OCI-LY7 (cell line): ENCODE data around the gene GCA.

Experiments
- EZH2phosphoT487 ChIP-seq: fragments of 200-600 bp; sonication (generic); IDR thresholded peaks from 2 replicates; pipeline ENCODE4 v1.6.1; 2018; ENCODE audit warnings: low read depth, borderline replicate concordance, mild to moderate bottlenecking, mixed run types, antibody characterized with exemption, low read length, moderate library complexity, mixed read lengths
- TF ChIP-seq, protein P1 (sequence below): fragments of 200-600 bp; sonication (generic); conservative IDR thresholded peaks from 2 replicates; pipeline ENCODE4 v1.5.1; 2014; ENCODE audit warnings: mild to moderate bottlenecking, antibody characterized with exemption, low read length, moderate library complexity, mixed read lengths

DNA sequence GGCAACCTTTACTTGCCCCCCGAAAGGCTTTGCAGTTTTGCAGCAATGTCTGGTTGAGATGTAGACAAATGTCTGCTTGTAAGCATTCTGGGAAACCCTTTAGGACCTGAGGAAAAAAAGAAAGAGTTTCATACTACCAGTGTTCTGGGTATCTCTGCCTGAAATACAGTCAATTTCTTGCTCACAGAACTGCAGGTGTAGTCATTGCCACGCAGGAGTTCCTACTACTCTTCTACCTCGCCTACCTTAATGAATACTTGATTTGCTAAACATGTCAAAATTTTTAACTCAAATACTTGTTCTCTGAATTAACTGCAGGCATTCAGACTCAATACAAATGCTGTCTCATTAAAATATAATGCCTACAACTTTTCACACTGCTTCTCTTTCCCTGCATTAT, 56.4 kb downstream of the GCA start:
- TF ChIP-seq, protein P1, sequence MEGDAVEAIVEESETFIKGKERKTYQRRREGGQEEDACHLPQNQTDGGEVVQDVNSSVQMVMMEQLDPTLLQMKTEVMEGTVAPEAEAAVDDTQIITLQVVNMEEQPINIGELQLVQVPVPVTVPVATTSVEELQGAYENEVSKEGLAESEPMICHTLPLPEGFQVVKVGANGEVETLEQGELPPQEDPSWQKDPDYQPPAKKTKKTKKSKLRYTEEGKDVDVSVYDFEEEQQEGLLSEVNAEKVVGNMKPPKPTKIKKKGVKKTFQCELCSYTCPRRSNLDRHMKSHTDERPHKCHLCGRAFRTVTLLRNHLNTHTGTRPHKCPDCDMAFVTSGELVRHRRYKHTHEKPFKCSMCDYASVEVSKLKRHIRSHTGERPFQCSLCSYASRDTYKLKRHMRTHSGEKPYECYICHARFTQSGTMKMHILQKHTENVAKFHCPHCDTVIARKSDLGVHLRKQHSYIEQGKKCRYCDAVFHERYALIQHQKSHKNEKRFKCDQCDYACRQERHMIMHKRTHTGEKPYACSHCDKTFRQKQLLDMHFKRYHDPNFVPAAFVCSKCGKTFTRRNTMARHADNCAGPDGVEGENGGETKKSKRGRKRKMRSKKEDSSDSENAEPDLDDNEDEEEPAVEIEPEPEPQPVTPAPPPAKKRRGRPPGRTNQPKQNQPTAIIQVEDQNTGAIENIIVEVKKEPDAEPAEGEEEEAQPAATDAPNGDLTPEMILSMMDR: no peak
- no peak for TF ChIP-seq EZH2phosphoT487
